NCI-H1105 (cell line): ENCODE results near the gene PGBD5.

Source experiments
- DNase-seq: peaks from one replicate; lab custom pipeline; 2025; lab: John Stamatoyannopoulos, UW

Gene PGBD5

DNA sequence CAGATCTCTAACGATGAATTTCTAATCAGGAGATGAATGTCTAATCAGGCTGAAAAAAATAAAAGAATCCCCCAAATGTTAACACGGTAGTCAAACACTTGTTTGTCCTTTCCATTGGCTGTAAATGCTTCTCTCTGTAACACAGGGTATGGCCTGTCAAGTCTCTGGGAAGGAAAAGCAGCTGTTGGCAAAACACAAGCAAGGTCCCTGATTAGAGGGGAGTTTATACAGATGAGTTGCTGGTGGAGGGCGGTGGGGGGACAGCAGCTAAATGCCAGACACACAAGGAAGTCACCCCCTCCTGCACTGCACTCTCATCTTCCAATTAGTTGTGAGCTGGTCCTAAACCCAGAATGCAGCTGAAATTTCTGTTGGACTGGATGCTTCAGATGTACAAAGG, 51.0 kb downstream of the PGBD5 start:
- no peak for DNase-seq

DNA sequence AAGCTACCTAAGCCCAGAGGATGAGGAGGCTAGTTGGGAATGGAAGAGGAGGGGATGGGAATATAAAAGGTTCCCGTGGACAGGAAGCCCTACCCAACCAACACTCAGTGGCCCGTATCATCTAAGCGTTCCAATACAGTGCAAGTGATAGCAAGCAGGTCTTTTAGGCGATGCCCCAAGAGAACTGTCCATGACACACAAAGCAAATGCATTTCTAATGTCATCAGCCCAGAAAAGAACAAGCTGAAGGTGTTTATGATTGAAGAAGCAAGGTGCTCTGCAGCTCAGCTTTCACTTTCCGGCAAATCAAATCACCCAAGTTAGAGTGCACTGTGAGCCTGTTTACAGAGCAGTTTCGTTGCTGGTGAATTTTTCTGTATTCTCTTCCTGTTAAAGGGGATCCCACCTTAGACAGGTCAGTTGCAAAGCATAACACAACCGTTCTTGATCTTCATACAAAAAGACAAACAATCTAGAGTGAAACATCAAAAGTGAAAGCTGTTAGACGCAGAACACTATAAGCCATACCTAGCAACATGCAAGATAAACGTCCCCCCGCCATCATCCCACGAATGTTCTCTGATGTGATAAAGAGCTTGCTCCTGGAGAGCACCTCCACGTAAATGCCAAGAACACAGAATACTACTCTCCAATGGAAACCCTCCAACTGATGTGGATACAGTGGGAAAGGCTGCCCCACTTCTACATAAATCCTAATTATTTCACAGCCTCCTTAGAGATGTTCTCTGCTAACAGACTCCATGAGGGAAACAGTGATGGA, 54.0 kb downstream of the PGBD5 start:
- DNase-seq = no peak

DNA sequence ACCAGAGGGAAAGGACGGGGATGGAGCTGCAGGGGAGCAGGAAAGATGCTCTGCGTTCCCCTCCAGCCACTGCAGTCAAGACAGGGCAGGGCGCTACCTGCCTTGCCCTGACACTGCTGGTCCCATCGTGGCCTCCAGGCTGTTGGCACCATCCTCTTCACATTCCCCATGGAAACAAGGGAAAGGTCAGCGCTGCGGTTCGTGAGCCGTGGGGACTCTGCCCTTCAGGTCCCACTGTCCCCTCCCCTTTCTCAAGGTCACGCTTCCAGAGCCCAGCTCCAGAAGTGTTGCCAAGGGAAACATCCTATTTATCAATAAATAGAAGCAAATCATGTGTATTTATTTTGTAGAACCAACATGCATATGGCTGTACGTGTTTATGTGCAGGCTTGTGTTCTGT, 56.0 kb downstream of the PGBD5 start:
- no peak for DNase-seq

DNA sequence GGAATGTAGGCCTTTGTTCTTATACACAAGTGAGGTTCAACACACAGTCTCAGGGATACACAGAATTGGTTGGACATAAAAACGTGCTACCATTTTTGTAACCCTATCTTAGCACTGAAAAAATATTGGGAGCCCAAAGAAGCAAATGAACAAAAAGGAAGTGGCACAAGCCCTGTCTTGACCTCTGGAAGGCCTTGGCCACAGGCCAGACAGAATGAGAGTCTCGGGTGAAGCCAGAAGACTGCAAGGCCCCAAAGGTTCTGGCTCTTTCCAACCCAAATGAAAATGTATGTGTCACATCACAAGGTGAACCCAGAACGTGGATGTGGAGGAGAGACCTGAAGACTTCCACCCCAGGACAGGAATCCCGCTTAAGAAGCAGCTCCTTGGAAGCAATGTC, 57.3 kb downstream of the PGBD5 start:
- DNase-seq = no peak

DNA sequence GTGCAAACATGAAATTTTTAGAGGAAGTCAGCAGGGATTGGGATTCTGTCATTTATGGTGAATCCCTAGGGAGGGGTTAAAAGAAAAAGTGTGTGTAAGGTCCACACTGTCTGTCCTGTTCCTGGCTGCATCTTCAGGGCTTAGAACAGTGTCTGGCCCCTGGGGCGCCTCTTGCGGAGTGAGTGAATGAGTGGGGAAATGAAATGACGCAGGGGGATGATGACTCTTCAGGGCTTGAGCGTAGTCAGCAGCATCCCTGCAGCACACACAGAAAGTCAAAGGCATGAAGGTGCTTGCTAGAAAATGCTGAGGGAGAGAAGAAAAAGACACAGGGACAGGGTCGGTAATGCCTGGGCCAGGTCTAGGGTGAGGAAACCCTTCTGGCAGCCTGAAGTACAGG, 57.8 kb downstream of the PGBD5 start:
- no peak for DNase-seq

DNA sequence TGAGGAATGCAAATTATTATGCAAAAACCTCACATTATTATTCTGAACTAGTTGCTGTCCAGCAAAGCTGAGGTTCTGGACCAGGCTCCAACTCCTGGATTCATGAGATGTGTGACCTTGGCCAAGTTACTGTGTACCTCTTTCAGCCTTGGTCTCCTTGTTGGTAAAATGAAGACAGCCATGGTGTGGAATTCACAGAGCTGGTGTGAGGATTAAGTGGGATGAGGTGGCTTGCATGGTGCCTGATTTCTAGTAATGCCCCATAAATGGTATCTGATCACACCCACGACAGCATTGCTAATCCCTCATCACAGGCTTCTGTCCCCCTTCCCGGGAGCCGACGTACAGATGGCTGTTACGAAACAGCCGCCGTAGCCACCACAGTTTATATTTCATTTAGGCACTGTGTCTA, 59.6 kb downstream of the PGBD5 start:
- DNase-seq = no peak

DNA sequence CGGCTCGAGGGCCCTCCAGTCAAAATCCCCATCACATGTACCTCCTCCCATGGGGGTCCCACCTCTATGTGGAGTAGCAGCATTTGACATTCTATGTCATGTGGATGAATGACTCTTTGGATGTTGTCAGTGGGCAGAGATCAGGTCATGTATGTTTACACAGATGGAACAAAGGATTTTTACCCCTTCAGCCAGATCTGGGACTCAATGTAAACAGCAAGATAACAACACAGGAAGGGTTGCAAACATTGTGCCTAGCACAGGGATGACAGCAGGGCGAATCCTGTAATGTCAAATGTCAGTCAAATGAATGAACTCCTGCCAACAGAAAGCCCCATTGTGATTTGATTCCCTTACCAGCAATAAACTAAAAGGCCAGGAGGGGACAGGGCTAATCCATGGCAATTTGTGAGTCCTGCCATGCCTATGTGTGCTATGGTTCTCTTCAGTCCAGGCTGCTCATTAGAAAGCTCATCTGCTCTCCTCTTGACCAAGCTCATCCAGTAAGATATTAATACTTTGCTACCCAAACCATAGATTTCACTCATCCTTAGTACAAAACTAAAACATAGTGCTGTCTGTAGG, 60.3 kb downstream of the PGBD5 start:
- DNase-seq = no peak

DNA sequence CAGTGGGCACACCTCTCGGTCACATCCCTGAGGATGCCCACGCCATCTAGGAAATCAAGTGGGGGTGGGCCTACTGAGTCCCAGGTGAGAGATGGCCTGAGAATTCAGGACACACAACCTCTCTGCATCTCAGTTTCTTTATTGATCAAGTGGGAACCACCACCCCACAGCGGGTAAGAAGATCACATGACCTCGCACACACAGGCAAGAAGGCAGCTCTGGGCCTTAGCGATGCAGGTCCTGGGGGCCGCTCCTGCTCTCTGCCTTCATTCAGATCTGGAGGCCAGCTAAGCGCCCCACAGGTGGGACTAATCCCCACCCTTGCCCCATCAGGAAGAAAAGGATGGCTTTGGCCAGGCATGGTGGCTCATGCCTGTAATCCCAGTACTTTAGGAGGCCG, 63.2 kb downstream of the PGBD5 start:
- no peak for DNase-seq

DNA sequence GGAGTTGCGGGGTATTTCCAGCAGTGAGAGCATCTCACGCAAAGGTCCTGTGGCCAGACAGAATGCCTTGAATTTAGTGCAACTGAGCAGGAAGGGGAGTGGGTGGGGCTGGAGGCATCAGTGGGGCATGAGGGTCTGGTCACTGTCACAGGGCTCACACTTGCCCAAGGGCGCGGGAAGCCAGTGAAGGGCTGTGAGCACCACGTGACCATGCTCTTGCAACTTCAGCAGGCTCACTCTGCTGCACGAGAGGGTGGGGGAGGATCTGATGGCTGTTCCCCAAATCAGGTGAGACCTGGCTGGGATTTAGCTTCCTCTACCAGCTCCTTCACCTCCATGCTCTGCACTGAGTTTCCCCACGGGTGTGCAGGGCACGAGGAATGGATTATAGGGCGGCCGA, 64.2 kb downstream of the PGBD5 start:
- DNase-seq = no peak

DNA sequence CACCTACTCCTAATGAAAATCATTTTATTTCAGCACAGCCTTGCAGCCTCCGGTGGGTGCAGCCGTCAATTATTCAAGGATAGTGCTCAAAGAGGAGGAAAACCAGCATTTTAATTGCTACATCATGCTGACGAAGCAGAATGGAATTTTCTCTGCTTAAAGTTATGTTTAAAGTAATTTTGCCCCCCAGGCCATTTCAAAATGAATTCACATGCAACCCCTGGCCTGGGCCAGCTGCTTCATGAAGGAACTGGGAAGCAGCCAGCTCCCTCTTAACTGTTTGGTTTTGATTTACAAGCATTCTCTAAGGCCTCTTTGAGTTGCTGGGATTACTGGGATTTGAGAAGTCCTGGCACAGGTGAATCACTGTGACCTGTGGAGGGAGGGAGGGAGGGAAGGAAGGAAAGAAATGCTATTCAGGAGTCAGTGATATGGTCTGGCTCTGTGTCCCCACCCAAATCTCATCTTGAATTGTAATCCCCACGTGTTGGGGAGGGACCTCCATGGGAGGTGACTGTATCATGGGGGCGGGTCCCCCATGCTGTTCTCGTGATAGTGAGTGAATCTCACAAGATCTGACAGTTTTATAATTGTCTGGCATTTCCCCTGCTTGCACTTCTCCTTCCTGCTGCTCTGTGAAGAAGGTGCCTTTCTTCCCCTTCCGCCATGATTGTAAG, 66.0 kb downstream of the PGBD5 start:
- no peak for DNase-seq

DNA sequence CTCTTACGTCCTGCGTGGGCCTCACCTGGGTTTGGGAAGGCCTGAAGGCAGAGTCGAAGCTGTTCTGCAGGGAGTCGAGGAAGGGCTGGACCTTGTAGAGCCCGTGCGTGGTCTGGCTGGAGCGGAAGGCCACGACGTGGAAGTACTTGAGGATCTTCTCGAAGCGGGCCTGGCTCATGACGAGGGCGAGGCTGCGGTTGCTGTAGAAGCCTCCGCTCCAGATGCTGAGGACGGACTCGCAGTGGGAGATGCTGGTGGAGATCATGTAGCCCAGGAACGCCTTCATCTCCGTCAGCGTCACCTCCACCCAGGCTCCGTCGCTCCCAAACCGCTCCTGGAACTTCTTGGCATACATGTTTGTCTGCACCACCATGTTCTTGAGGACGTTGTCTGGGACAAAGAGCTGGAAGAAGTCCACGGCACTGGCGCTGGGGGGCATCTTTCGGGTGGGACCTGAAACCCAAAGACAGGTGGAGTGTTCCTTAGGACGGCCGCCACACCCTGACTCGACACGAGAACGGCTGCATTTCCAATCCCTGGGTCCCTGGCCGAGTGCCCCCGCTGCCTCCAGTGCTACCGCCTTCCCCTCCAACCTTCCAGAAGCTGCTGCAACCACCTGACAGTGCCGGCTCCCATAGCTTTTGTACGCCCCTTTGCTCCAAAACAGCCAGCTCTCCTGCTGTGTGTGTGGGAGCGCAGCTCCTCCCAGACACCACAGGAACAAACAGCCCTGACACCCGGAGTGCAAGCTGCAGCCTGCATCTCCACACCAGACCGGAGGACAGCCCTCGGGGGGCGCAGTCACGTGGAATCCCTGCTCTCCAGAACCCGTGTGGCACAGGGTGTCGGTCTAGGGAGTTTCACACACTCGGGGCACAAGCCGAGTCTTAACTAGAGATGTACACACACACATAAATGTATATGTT, 69.0 kb downstream of the PGBD5 start:
- DNase-seq = no peak

DNA sequence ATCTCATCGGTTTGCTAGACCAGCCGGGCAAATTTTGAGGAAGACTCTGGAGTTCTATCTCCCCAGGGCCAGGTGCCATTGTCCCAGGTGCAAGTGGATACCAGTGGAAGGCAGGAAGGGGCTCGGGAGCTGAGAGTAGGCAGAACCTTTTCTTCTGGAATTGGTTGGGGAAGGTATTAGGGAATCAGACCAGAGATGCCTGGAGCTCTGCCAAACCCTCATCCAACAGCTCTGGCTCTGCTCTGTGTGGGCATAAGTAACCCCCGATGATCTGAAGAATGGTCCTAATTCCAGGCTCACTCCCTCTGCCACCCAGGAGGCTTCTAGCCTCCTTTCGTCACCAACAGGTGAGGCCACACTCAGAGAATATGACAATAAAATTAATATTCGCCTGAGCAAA, 69.9 kb downstream of the PGBD5 start:
- no peak for DNase-seq

DNA sequence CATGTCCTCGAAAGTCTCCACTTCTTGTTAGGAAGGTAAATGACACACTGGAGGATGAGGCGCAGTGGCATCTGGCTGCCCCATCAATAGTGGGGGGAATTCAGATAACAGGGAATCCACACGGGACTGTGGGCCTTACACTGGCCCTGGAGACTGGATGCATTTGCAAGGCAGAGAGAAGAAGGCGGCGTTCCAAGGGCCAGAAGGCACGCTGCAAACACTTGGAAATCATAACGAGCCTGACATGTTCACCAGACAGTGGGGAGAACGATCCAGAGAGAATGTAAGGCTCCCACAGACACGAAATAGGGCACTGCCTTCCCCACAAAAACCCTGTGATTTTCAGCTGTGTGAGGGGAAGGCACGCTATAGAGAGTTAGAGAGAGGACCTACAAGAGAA, 70.5 kb downstream of the PGBD5 start:
- no peak for DNase-seq

DNA sequence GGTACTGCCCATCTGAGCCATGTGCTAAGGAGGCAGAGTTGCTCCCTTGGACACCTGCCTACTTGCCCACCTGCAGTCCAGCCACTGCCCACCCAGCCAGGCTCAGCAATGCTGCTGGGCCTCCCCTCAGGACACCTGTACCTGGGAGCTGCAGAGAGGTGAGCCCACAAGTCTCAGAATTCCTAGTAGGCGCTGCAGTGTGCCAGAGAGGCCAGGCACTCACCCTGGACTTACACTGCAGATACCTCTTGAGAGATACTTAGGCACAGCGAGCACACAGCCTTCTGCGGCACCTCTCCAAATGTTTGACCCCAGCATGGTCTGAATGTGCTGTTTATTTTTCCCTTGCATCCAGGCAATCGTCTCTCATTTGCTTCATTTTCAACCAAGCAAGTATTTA, 71.0 kb downstream of the PGBD5 start:
- no peak for DNase-seq

DNA sequence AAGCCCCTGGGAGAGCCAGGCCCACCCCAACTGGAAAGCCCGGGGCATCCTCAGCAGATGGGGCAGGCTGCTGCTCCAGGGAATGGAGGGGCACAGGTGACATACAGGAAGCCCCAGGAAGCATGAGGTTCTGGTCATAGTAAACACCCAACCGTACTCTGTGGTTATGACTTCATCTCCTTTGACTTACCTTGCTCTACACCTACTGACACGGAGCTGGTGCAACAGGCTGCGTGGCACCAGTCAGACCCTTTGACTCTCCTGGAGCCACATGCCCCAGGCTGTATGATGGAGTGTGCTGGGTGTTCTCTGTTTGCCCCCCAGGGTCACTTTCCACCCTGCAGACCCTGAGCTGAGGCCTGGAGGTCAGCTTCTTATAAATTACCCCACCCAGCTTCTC, 72.1 kb downstream of the PGBD5 start:
- no peak for DNase-seq

DNA sequence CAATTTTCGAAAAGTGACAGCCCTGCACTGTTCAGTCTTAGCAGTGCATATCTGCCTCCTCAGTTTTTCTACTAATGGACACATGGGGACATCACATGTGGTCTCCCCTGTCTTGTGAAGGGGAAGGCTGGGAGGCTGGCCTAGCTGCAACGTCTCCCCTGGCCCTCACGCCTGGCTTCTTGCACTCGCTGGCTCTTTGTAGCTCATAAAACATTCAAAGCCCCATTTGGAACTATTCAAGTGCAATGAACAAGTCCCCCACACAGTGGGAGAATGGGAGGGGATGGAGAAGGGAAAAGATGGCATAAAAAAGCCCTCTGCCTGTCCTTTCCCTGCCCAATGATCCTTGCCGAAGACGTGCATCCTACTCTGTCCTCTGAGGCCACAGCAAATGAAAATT, 73.6 kb downstream of the PGBD5 start:
- DNase-seq = no peak

DNA sequence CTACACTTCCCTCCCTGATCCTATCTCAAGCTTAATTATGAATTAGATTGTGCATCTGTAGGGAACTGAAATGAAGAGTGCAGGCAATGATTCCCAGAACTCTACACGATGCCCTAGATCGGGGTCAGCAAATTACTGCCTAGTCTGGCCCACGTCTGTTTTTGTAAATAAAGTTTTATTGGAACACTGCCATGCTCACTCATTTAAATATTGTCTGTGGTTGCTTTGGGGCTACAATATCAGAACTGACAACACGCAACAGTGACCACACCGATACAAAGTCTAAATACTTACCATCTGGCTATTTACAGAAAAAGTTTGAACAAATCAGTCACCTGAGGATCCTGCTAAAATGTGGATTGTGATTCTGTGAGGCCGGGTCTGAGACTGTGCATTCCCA, 74.1 kb downstream of the PGBD5 start:
- DNase-seq = no peak

DNA sequence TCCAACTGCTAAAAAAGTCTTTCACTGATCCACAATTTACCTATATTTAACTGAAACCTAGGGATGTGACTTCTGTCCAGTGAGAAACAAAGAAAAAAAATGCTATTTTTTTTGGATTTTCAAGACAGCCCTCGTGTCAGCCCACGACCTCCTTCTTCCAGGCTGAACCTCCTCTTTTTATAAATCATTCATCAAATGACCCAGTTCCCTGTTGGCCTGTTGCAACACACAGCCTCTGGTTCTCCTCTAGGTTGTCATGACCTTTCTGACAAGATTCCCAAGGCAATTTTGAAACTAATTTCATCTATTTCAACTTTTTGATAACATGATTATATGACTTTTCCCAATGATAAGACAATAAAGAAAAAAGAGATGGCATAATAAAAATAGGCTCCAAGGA, 74.6 kb downstream of the PGBD5 start:
- no peak for DNase-seq

DNA sequence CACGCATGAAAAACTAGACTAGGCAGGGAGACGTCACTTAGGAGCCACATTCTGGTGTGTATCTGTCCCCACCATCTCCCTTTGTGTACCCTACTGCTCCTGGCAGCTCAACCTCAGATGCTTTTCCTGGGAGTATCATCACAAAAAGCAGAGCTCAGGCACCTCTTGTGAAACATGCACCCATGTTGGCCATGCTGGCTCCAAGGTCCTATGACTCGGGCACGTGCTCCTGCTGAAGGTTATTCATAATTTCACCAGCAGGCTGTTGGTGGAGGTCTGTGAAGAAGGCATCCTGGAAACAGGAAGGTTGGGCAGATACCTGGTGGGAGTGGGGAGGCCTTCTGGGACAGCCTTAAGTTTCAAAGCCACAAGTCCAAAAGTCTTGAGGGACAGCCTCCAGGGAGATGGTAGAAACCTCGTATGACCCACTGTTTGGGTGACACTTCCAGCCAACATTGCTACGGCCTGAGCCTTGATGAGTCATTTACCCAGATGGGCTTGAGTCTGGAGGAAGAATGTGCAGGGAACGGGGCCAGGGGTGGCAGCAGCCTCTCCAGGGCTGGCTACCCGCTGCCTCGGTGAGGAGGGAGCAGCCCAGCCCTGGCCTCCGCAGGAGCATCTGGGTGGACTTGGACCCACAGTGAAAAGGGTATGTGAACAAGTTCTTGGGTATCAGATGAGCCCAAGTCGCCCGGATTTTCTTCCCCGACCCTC, 75.8 kb downstream of the PGBD5 start:
- no peak for DNase-seq

DNA sequence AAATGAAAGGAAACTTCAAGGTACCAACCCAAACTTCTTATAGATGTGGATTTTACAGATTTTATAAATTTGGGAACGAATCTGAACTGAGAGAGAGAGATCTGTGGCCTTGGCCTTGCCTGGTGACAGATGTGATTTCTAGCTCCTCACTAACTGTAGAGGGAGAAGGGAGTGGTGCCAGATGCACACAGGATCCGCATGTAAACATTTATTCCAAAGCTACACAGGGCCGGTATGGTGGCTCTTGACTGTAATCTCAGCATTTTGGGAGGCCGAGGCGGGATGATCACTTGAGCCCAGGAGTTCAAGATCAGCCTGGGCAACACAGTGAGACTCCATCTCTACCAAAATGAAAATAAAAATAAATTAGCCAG, 77.1 kb downstream of the PGBD5 start:
- no peak for DNase-seq

DNA sequence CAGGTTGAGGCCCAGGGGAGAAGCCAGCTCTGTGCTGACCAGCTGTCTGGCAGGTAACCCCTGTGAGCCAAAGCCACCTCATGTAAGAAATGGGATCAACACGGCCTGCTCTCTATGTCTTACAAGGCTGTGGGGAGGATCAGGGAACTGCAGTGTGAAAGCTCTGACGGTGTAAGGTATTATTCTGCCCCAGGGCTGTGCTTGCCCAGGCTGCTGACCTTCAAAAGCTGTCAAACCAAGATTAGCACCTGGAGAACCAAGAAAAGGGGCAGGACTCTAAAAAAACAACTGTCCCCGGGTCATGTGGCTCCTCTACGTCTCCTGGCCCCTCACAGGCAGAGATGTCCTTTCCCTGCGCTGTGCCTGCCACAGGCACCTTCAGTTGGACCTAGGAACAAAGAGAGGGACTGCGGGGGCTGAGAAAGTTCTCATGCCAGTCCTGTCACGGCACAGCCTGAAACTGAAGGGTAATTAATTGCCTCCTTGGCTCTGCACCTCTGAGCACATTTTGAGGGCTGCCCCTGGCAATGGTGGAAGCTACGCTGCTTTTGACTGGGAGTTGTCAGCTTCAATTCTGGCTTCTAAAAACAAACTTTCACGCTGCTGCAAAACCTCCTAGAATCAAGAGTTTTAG, 77.6 kb downstream of the PGBD5 start:
- DNase-seq = no peak
